ENCODE measurements around the gene GALNT11. TPM values are rescaled to one million over a fixed set of nuclear protein-coding genes. Genes with fewer than 3 reads are reported as not detected.
A peak's percentile ranks its signal among the peaks of the same experiment; 100 is the strongest.

GALNT11 gene
- total and polyA plus RNA-seq, 7 experiments from 2014 or later: 16.0 to 41.3 (median 25.6) TPM

GRCh38 chr7:152103691-152104090, 78.2 kb downstream of the GALNT11 start:
- Histone ChIP-seq H3K27me3 (ENCODE audit: control insufficient read depth in 2 of 2, insufficient read depth in 2 of 2, low read length in 2 of 2) (no peaks in the 10 kb centered on the region), H3K9me3 (ENCODE audit: control insufficient read depth in 2 of 3, low read length in 3 of 3) (no peaks in the 10 kb centered on the region), H3K4me1 (ENCODE audit: control insufficient read depth in 2 of 2, insufficient read depth in 2 of 2, low read length in 2 of 2) (no peaks in the 10 kb centered on the region), H3K27ac (ENCODE audit: low read depth, low read length) (no peak overlapping the region), H3K4me3 (ENCODE audit: low read length) (no peak overlapping the region), H3K36me3 (ENCODE audit: control insufficient read depth in 2 of 3, insufficient read depth in 3 of 3, low read length in 3 of 3) (peaks cover 0 to 29% (median 0%) of the 10 kb centered on the region in 3 experiments)
- DNase-seq (no peak), ATAC-seq (no peak)
- Mint-ChIP-seq H3K9me3 (peaks cover 0 to 1% (median 0%) of the 10 kb centered on the region in 11 donors), H3K27me3 (no peaks in the 10 kb centered on the region), H3K4me1 (peaks cover 0 to 2% (median 0%) of the 10 kb centered on the region in 7 donors), H3K4me3 (no peak overlapping the region), H3K27ac (peak overlapping the region in 4 of 9 donors; percentile 3 to 50 (median 46)), H3K36me3 (peaks cover 13 to 47% (median 24%) of the 10 kb centered on the region in 5 donors)
- CTCF ChIA-PET: no interaction called here
- intact Hi-C loops (cut with micrococcal nuclease): no loop called here
- POLR2A ChIA-PET: no interaction called here

GRCh38 chr7:152105205-152105604, 79.7 kb downstream of the GALNT11 start:
- Histone ChIP-seq H3K4me1 (ENCODE audit: control insufficient read depth in 2 of 2, insufficient read depth in 2 of 2, low read length in 2 of 2) (no peaks in the 10 kb centered on the region), H3K9me3 (ENCODE audit: control insufficient read depth in 2 of 3, low read length in 3 of 3) (no peaks in the 10 kb centered on the region), H3K27me3 (ENCODE audit: control insufficient read depth in 2 of 2, insufficient read depth in 2 of 2, low read length in 2 of 2) (no peaks in the 10 kb centered on the region), H3K36me3 (ENCODE audit: control insufficient read depth in 2 of 3, insufficient read depth in 3 of 3, low read length in 3 of 3) (peaks cover 0 to 33% (median 0%) of the 10 kb centered on the region in 3 experiments), H3K4me3 (ENCODE audit: low read length) (no peak overlapping the region), H3K27ac (ENCODE audit: low read depth, low read length) (no peak overlapping the region)
- intact Hi-C loops (cut with micrococcal nuclease): loop anchor here in 1 of 2 donors (5.0 kb wide), 1 partner anchor 78 kb away; the partner anchor contains the start of gene GALNT11
- ATAC-seq (no peak), DNase-seq (no peak)
- ChIA-PET POLR2A (no interaction called here), CTCF (no interaction called here)
- Mint-ChIP-seq H3K27me3 (no peaks in the 10 kb centered on the region), H3K4me3 (no peak overlapping the region), H3K4me1 (peaks cover 4 to 9% (median 8%) of the 10 kb centered on the region in 7 donors), H3K27ac (no peak overlapping the region), H3K9me3 (peaks cover 0 to 1% (median 0%) of the 10 kb centered on the region in 11 donors), H3K36me3 (peaks cover 17 to 59% (median 37%) of the 10 kb centered on the region in 5 donors)

- ChIA-PET POLR2A (no interaction called here), CTCF (interaction anchor here (1.1 kb wide), 2 partner anchors 18 to 38 kb away, joined by 3 to 4 read pairs; no protein-coding TSS in a partner anchor)
- ATAC-seq (no peak), DNase-seq (no peak)
- Histone ChIP-seq H3K4me1 (ENCODE audit: control insufficient read depth in 2 of 2, insufficient read depth in 2 of 2, low read length in 2 of 2) (no peaks in the 10 kb centered on the region), H3K36me3 (ENCODE audit: control insufficient read depth in 2 of 3, insufficient read depth in 3 of 3, low read length in 3 of 3) (peaks cover 0 to 23% (median 0%) of the 10 kb centered on the region in 3 experiments), H3K4me3 (ENCODE audit: low read length) (no peak overlapping the region), H3K27me3 (ENCODE audit: control insufficient read depth in 2 of 2, insufficient read depth in 2 of 2, low read length in 2 of 2) (no peaks in the 10 kb centered on the region), H3K9me3 (ENCODE audit: control insufficient read depth in 2 of 3, low read length in 3 of 3) (no peaks in the 10 kb centered on the region), H3K27ac (ENCODE audit: low read depth, low read length) (no peak overlapping the region)
- no peaks in the 10 kb centered on the region for H3K27me3 Mint-ChIP-seq
- peaks cover 4 to 9% (median 8%) of the 10 kb centered on the region in 7 donors for H3K4me1 Mint-ChIP-seq
- intact Hi-C loops (cut with micrococcal nuclease): loop anchor here in 1 of 2 donors (5.0 kb wide), 1 partner anchor 80 kb away; the partner anchor contains the start of gene GALNT11
- no peak overlapping the region for H3K4me3 Mint-ChIP-seq
- H3K27ac Mint-ChIP-seq: peak overlapping the region in 3 of 9 donors; percentile 62 to 78 (median 62)
- peaks cover 13 to 63% (median 35%) of the 10 kb centered on the region in 5 donors for H3K36me3 Mint-ChIP-seq
- H3K9me3 Mint-ChIP-seq: peaks cover 0 to 1% (median 0%) of the 10 kb centered on the region in 11 donors
These were observed 81.5 kb downstream of the GALNT11 start for GRCh38 chr7:152106990-152107389.

GRCh38 chr7:152107945-152108344, 82.5 kb downstream of the GALNT11 start:
- CTCF ChIA-PET: no interaction called here
- H3K27me3 Mint-ChIP-seq: no peaks in the 10 kb centered on the region

GRCh38 chr7:152108359-152108758, 82.9 kb downstream of the GALNT11 start:
- CTCF ChIA-PET: no interaction called here

More at GRCh38 chr7:152107945-152108344, 82.5 kb downstream of the GALNT11 start:
- ATAC-seq: no peak
- H3K27me3 ChIP-seq (ENCODE audit: control insufficient read depth in 2 of 2, insufficient read depth in 2 of 2, low read length in 2 of 2): no peaks in the 10 kb centered on the region
- POLR2A ChIA-PET: no interaction called here
- H3K27ac ChIP-seq (ENCODE audit: low read depth, low read length): no peak overlapping the region
- no peaks in the 10 kb centered on the region for H3K9me3 ChIP-seq (ENCODE audit: control insufficient read depth in 2 of 3, low read length in 3 of 3)
- peaks cover 0 to 18% (median 0%) of the 10 kb centered on the region in 3 experiments for H3K36me3 ChIP-seq (ENCODE audit: control insufficient read depth in 2 of 3, insufficient read depth in 3 of 3, low read length in 3 of 3)
- H3K27ac Mint-ChIP-seq: peak overlapping the region in 2 of 9 donors; percentile 38 to 72
- H3K4me3 Mint-ChIP-seq: no peak overlapping the region
- H3K4me1 ChIP-seq (ENCODE audit: control insufficient read depth in 2 of 2, insufficient read depth in 2 of 2, low read length in 2 of 2): no peaks in the 10 kb centered on the region
- H3K4me3 ChIP-seq (ENCODE audit: low read length): no peak overlapping the region
- intact Hi-C loops (cut with micrococcal nuclease): loop anchor here in 1 of 2 donors (5.0 kb wide), 1 partner anchor 81 kb away; the partner anchor contains the start of gene GALNT11
- peaks cover 13 to 59% (median 35%) of the 10 kb centered on the region in 5 donors for H3K36me3 Mint-ChIP-seq
- H3K9me3 Mint-ChIP-seq: peaks cover 0 to 1% (median 0%) of the 10 kb centered on the region in 11 donors
- DNase-seq: no peak
- H3K4me1 Mint-ChIP-seq: peaks cover 4 to 9% (median 8%) of the 10 kb centered on the region in 7 donors

GRCh38 chr7:152112829-152113228, 87.4 kb downstream of the GALNT11 start:
- CTCF ChIA-PET: interaction anchor here (0.7 kb wide), 1 partner anchor 14 kb away, joined by 3 read pairs; no protein-coding TSS in a partner anchor
- no peak overlapping the region for H3K4me3 ChIP-seq (ENCODE audit: low read length)
- peaks cover 12 to 62% (median 36%) of the 10 kb centered on the region in 5 donors for H3K36me3 Mint-ChIP-seq
- H3K27me3 Mint-ChIP-seq: no peaks in the 10 kb centered on the region
- no peaks in the 10 kb centered on the region for H3K9me3 ChIP-seq (ENCODE audit: control insufficient read depth in 2 of 3, low read length in 3 of 3)
- H3K4me1 Mint-ChIP-seq: peaks cover 4 to 9% (median 8%) of the 10 kb centered on the region in 7 donors
- no peaks in the 10 kb centered on the region for H3K27me3 ChIP-seq (ENCODE audit: control insufficient read depth in 2 of 2, insufficient read depth in 2 of 2, low read length in 2 of 2)
- peak overlapping the region in 2 of 9 donors; percentile 10 to 17 for H3K27ac Mint-ChIP-seq
- POLR2A ChIA-PET: no interaction called here
- H3K4me3 Mint-ChIP-seq: no peak overlapping the region
- ATAC-seq (no peak), DNase-seq (no peak)
- no peaks in the 10 kb centered on the region for H3K4me1 ChIP-seq (ENCODE audit: control insufficient read depth in 2 of 2, insufficient read depth in 2 of 2, low read length in 2 of 2)
- H3K27ac ChIP-seq (ENCODE audit: low read depth, low read length): no peak overlapping the region
- intact Hi-C loops (cut with micrococcal nuclease): no loop called here
- H3K9me3 Mint-ChIP-seq: no peaks in the 10 kb centered on the region
- H3K36me3 ChIP-seq (ENCODE audit: control insufficient read depth in 2 of 3, insufficient read depth in 3 of 3, low read length in 3 of 3): peaks cover 0 to 29% (median 0%) of the 10 kb centered on the region in 3 experiments

More at GRCh38 chr7:152108359-152108758, 82.9 kb downstream of the GALNT11 start:
- POLR2A ChIA-PET: no interaction called here
- no peak overlapping the region for H3K4me3 Mint-ChIP-seq
- no peaks in the 10 kb centered on the region for H3K27me3 ChIP-seq (ENCODE audit: control insufficient read depth in 2 of 2, insufficient read depth in 2 of 2, low read length in 2 of 2)
- peaks cover 0 to 18% (median 0%) of the 10 kb centered on the region in 3 experiments for H3K36me3 ChIP-seq (ENCODE audit: control insufficient read depth in 2 of 3, insufficient read depth in 3 of 3, low read length in 3 of 3)
- H3K27ac Mint-ChIP-seq: no peak overlapping the region
- no peaks in the 10 kb centered on the region for H3K27me3 Mint-ChIP-seq
- H3K4me3 ChIP-seq (ENCODE audit: low read length): no peak overlapping the region
- intact Hi-C loops (cut with micrococcal nuclease): loop anchor here in 1 of 2 donors (5.0 kb wide), 1 partner anchor 81 kb away; the partner anchor contains the start of gene GALNT11
- H3K4me1 ChIP-seq (ENCODE audit: control insufficient read depth in 2 of 2, insufficient read depth in 2 of 2, low read length in 2 of 2): no peaks in the 10 kb centered on the region
- peaks cover 4 to 9% (median 8%) of the 10 kb centered on the region in 7 donors for H3K4me1 Mint-ChIP-seq
- H3K9me3 ChIP-seq (ENCODE audit: control insufficient read depth in 2 of 3, low read length in 3 of 3): no peaks in the 10 kb centered on the region
- DNase-seq (no peak), ATAC-seq (no peak)
- peaks cover 0 to 1% (median 0%) of the 10 kb centered on the region in 11 donors for H3K9me3 Mint-ChIP-seq
- no peak overlapping the region for H3K27ac ChIP-seq (ENCODE audit: low read depth, low read length)
- peaks cover 17 to 59% (median 39%) of the 10 kb centered on the region in 5 donors for H3K36me3 Mint-ChIP-seq
